ENCODE measurements around the gene NCOA3. TPM values are rescaled to one million over a fixed set of nuclear protein-coding genes. Genes with fewer than 3 reads are reported as not detected.

Gene NCOA3
- polyA plus RNA-seq, 1 of the 3 experiments (the other 2 are of a cell fraction): 5.8 TPM

DNA sequence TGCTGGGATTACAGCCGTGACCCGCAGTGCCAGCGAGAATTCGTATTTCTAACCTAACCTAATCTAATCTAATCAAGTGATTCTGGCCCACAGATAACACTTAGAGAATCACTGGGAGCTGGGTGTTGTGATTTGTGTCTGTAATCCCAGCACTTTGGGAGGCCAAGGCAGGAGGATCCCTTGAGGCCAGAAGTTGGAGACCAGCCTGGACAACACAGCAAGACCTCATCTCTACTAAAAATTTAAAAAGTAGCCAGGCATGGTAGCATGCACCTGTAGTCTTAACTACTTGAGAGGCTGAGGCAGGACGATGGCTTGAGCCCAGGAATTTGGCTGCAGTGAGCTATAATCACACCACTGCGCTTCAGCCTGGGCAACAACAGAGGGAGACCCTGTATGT, 21.4 kb upstream of the NCOA3 start (continued):
- TF ChIP-seq, protein P1, sequence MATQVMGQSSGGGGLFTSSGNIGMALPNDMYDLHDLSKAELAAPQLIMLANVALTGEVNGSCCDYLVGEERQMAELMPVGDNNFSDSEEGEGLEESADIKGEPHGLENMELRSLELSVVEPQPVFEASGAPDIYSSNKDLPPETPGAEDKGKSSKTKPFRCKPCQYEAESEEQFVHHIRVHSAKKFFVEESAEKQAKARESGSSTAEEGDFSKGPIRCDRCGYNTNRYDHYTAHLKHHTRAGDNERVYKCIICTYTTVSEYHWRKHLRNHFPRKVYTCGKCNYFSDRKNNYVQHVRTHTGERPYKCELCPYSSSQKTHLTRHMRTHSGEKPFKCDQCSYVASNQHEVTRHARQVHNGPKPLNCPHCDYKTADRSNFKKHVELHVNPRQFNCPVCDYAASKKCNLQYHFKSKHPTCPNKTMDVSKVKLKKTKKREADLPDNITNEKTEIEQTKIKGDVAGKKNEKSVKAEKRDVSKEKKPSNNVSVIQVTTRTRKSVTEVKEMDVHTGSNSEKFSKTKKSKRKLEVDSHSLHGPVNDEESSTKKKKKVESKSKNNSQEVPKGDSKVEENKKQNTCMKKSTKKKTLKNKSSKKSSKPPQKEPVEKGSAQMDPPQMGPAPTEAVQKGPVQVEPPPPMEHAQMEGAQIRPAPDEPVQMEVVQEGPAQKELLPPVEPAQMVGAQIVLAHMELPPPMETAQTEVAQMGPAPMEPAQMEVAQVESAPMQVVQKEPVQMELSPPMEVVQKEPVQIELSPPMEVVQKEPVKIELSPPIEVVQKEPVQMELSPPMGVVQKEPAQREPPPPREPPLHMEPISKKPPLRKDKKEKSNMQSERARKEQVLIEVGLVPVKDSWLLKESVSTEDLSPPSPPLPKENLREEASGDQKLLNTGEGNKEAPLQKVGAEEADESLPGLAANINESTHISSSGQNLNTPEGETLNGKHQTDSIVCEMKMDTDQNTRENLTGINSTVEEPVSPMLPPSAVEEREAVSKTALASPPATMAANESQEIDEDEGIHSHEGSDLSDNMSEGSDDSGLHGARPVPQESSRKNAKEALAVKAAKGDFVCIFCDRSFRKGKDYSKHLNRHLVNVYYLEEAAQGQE (IDR thresholded peaks at IDR 0.05; ENCODE audit: low read depth, low read length): no peak
- no peak for TF ChIP-seq EZH2phosphoT487 (IDR thresholded peaks at IDR 0.05; ENCODE audit: borderline replicate concordance, low read depth)
- TF ChIP-seq, protein P2, sequence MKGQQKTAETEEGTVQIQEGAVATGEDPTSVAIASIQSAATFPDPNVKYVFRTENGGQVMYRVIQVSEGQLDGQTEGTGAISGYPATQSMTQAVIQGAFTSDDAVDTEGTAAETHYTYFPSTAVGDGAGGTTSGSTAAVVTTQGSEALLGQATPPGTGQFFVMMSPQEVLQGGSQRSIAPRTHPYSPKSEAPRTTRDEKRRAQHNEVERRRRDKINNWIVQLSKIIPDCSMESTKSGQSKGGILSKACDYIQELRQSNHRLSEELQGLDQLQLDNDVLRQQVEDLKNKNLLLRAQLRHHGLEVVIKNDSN (IDR thresholded peaks at IDR 0.05; ENCODE audit: borderline replicate concordance, low read depth): no peak
- TF ChIP-seq JUND (IDR thresholded peaks at IDR 0.05): no peak
- TF ChIP-seq RXRA (IDR thresholded peaks at IDR 0.05; ENCODE audit: borderline replicate concordance, low read depth): no peak
- no peak for TF ChIP-seq NRF1 (IDR thresholded peaks at IDR 0.05; ENCODE audit: low read depth, low read length)
- no peak for TF ChIP-seq FOXM1 (IDR thresholded peaks at IDR 0.05; ENCODE audit: low read depth)
- TF ChIP-seq POLR2AphosphoS5 (IDR thresholded peaks at IDR 0.05; ENCODE audit: low read depth, low read length): no peak
- TF ChIP-seq TEAD4 (IDR thresholded peaks at IDR 0.05; ENCODE audit: borderline replicate concordance, insufficient read depth): no peak
- TF ChIP-seq NFIC (IDR thresholded peaks at IDR 0.05; ENCODE audit: borderline replicate concordance): no peak
- TF ChIP-seq RFX5 (IDR thresholded peaks at IDR 0.05; ENCODE audit: low read length): no peak

DNA sequence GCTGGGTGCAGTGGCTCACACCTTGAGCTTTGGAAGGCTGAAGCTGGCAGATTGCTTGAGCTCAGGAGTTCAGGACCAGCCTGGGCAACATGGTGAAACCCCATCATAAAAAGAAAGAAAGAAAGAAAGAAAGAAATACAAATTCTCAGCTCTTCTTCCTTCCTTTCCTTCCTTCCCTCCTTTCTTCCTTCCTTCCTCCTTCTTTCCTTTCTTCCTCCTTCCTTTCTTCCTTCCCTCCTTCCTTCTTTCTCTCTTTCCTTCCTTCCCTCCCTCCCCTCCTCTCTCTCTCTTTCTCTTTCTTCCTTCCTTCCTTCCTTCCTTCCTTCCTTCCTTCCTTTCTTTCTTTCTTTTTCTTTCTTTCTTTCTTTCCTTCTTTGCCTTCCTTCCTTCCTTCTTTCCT, 21.0 kb upstream of the NCOA3 start:
- Histone ChIP-seq H3K4me3 (ENCODE audit: low read depth in 2 of 2, low read length in 1 of 2) (no peak overlapping the region), H3F3A (replicated peaks; ENCODE audit: insufficient read depth) (no peaks in the 10 kb centered on the region), H4K20me1 (ENCODE audit: insufficient read depth) (no peaks in the 10 kb centered on the region), H3K27me3 (ENCODE audit: insufficient read depth) (no peaks in the 10 kb centered on the region), H3K4me1 (ENCODE audit: control insufficient read depth in 1 of 2, insufficient read depth in 2 of 2, low read depth in 1 of 2, low read length in 1 of 2) (no peaks in the 10 kb centered on the region), H2AFZ (ENCODE audit: low read depth) (no peak overlapping the region), H3K79me2 (ENCODE audit: insufficient read depth) (no peaks in the 10 kb centered on the region), H3K27ac (ENCODE audit: low read depth in 2 of 2, low read length in 1 of 2) (no peak overlapping the region), H3K36me3 (replicated peaks in 1 of 2; ENCODE audit: control insufficient read depth in 1 of 2, insufficient read depth in 2 of 2, low read length in 1 of 2) (no peaks in the 10 kb centered on the region), H3K9me2 (no peaks in the 10 kb centered on the region), H3K9me3 (no peaks in the 10 kb centered on the region), H3K9ac (no peak overlapping the region), H3K4me2 (no peak overlapping the region)
- ChIA-PET POLR2A (no interaction called here), CTCF (interaction anchor here (1.0 kb wide), 1 partner anchor 22 kb away, joined by 3 read pairs; no protein-coding TSS in a partner anchor)
- DNase-seq: no peak
- TF ChIP-seq RXRA (IDR thresholded peaks at IDR 0.05; ENCODE audit: borderline replicate concordance, low read depth): no peak
- TF ChIP-seq, protein P3, sequence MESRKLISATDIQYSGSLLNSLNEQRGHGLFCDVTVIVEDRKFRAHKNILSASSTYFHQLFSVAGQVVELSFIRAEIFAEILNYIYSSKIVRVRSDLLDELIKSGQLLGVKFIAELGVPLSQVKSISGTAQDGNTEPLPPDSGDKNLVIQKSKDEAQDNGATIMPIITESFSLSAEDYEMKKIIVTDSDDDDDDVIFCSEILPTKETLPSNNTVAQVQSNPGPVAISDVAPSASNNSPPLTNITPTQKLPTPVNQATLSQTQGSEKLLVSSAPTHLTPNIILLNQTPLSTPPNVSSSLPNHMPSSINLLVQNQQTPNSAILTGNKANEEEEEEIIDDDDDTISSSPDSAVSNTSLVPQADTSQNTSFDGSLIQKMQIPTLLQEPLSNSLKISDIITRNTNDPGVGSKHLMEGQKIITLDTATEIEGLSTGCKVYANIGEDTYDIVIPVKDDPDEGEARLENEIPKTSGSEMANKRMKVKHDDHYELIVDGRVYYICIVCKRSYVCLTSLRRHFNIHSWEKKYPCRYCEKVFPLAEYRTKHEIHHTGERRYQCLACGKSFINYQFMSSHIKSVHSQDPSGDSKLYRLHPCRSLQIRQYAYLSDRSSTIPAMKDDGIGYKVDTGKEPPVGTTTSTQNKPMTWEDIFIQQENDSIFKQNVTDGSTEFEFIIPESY (IDR thresholded peaks at IDR 0.05; ENCODE audit: borderline replicate concordance, low read depth): no peak
- no peak for TF ChIP-seq TCF12 (IDR thresholded peaks at IDR 0.05)
- TF ChIP-seq EP300 (IDR thresholded peaks at IDR 0.05; ENCODE audit: borderline replicate concordance in 1 of 2, low read depth in 1 of 2, low read length in 1 of 2): no peak
- TF ChIP-seq JUND (IDR thresholded peaks at IDR 0.05): no peak
- no peak for TF ChIP-seq POLR2AphosphoS5 (IDR thresholded peaks at IDR 0.05; ENCODE audit: low read depth, low read length)
- TF ChIP-seq GABPA (IDR thresholded peaks at IDR 0.05; ENCODE audit: low read depth): no peak
- TF ChIP-seq TEAD4 (IDR thresholded peaks at IDR 0.05; ENCODE audit: borderline replicate concordance, insufficient read depth): no peak
- TF ChIP-seq GATA2 (CRISPR knock-in tag; IDR thresholded peaks at IDR 0.05): no peak
- TF ChIP-seq FOSL2 (IDR thresholded peaks at IDR 0.05; ENCODE audit: borderline replicate concordance, low read depth): no peak
- TF ChIP-seq NRF1 (IDR thresholded peaks at IDR 0.05; ENCODE audit: low read depth, low read length): no peak
- TF ChIP-seq, protein P4, sequence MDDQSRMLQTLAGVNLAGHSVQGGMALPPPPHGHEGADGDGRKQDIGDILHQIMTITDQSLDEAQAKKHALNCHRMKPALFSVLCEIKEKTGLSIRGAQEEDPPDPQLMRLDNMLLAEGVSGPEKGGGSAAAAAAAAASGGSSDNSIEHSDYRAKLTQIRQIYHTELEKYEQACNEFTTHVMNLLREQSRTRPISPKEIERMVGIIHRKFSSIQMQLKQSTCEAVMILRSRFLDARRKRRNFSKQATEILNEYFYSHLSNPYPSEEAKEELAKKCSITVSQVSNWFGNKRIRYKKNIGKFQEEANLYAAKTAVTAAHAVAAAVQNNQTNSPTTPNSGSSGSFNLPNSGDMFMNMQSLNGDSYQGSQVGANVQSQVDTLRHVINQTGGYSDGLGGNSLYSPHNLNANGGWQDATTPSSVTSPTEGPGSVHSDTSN (IDR thresholded peaks at IDR 0.05): no peak
- TF ChIP-seq, protein P1 (IDR thresholded peaks at IDR 0.05; ENCODE audit: low read depth, low read length): no peak
- no peak for TF ChIP-seq TAF1 (IDR thresholded peaks at IDR 0.05; ENCODE audit: borderline replicate concordance, low read depth, low read length)
- TF ChIP-seq SMC3 (IDR thresholded peaks at IDR 0.05; ENCODE audit: low read depth, low read length): no peak
- TF ChIP-seq RAD21 (IDR thresholded peaks at IDR 0.05; ENCODE audit: low read length): no peak

Measured in SK-N-SH (cell line).